Activated naive CD8-positive, alpha-beta T cell treated with anti-CD3 and anti-CD28 coated beads, Interleukin-2, amount 50 U/mL, for 16 hours (primary cell): Measurements from ENCODE around the gene TMEM151B.
A peak's percentile ranks its signal among the peaks of the same experiment; 100 is the strongest.
"Not testable (repeated sequence)": the region's sequence is repeated elsewhere in the genome, so short reads cannot be mapped to it uniquely, and the experiment has no call there.

Experiments used
- DNase-seq: peaks from one replicate; pipeline ENCODE4 v3.0.0-alpha.2; 2020; ENCODE audit warnings: low read depth, low spot score

TMEM151B gene

DNA sequence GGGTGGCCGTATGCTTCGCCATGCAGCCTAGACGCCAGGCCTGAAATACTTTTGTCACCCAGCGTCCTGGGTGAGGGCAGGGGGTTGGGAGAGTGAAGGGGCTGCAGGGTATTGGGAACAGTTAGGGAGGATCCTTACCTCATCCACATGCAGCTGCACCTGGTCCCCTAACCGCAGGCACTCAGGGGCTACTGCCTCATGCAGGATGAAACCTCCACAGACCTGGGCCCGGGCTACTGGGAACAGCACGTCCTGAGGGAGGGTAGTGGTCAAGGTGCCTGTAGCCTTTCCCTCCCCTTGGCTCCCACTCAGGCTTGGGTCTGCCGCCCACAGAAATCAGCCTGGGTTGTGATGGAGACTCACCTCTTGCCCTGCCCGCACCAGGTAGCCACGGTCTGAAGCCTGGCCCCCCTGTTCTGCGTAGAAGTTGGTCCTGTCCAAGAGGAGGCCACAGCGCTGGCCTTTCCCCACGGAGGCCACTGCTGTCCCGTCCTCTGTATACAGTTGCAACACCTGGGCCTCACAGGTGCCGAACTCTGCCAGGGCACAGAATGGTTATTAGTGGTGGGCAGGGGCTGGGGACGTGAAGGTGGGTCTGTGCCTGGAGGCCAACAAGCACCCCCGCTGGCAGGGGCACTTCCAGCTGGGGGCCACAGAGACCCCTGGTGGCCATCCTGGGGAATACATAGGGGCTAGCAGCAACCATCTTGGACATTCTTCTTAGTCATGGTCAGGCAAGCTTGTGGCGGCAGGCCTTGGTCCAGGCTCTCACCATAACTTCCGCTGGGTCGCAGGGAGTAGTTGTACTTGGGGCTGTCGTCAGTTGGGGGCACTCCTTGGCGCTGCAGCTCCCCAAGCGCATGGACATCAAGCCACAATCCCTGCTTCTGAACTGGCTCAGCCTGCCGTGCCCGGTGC lies 34.3 kb downstream of the TMEM151B start:
- no peak for DNase-seq

DNA sequence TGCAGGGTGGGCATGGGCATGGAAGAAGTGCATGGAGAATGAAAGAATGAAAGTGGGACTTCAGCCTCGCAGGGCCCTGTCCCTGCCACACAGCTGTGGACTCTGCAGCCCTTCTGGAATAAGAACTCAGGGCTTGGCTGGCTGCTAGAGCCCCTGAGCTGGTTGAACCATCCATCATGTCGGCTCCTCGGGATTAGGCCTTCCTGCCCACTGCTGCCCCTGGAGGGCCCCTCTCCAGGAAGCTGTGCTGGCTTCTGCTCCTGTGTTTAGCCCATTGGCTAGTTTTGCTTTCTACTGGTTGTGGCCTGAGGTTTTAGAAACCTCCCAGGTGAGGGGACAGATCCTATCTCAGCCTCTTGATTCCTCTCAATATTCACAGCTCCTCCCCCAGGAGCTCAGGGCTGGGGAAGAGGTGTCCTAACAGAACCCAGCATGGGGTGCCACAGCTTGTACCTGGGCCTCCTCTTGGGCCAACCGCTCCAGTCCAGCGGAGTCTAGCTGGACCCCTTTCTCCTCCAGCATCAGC lies 35.0 kb downstream of the TMEM151B start:
- no peak for DNase-seq

DNA sequence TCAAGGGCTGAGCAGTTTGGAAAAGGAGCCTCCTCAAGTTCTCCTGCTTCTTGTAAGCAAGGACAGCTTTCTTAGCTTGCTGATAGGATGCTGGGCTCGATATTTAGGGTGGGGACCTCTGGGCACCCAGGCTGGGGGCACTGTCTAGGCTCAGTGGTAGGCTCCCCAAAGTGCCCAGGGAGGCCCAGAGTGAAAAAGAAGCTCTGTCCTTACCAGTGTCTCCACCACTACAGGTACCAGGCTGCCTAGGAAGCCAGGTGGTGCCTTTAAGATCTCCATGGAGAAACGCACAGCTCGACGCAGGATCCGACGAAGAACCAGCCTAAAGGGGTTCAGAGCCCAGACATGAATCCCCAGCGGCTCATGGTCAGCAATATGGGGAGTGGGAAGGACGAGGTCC lies 36.5 kb downstream of the TMEM151B start:
- DNase-seq, result no peak

DNA sequence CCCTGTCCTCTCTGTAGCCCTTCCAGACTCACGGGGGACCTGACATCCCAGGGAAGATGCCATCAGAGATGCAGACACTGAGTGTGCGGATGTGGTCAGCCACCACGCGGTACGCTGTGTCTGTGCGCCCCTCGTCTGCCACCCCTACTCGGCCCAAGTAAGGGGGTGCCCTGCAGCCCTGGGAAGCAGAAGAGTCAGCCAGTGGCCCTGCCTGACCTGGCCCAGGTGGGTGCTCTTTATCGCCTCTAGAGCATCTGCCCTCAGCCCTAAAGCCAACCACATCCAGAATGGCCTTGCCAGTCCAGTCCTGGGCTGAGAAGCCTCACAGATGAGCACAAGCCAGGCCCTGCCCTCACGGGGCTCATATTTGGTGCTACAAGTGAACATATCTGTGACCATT lies 37.0 kb downstream of the TMEM151B start:
- DNase-seq, result no peak

DNA sequence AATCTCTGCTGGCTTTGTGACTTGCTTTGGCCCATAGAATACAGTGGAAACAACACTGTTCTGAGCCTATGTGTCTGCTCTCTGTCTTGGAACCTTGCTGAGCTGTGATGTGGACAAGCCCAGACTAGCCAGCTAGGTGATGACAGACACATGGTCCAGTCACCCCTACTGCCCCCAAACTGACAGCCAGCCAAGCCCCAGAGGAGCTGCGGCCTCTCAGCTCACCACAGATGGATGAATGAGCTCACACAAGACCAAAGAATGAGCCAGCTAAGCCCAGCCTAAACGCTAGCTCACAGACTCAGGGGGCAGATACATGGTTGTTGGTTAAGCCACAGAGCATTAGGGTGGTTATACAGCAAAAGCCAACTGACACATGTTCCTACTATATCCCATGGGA lies 38.8 kb downstream of the TMEM151B start:
- no peak for DNase-seq

DNA sequence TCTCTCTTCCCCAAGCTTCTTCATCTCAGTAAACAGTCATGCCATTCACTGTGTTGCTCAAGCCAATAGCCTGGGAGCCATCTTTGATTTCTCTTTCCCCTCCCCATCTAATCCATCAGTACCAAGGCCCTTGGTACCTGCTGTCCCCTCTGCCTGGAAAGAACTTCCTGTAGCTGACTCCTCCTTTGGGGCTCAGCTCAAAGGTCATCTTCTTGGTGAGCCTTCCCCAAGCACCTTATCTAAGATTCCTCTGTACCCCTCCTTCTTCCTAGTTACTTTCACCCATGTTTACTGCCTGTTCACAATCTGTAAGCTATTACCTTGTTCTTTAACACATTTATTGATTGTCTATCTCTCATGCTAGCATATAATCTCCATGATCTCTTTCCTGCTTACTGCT lies 39.4 kb downstream of the TMEM151B start:
- DNase-seq, result no peak

DNA sequence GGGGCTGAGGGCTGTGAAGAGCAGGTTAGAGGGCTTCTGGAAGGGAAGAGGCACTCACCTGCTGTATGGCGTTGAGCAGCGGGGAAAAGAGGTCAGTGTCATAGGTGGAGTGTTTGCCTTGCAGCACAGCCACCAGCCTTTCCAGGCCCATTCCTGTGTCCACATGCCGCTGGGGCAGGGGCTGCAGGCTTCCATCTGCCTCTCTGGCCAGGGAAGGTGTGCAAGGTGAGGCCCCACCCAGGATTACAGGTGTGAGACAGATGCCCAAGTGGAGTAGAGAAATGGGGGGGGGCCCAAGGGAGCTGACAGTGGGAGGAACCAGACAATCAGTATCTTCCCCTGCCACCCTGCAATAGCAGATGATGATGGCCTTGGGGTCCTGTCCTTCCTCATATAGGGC lies 40.0 kb downstream of the TMEM151B start:
- DNase-seq, result no peak

DNA sequence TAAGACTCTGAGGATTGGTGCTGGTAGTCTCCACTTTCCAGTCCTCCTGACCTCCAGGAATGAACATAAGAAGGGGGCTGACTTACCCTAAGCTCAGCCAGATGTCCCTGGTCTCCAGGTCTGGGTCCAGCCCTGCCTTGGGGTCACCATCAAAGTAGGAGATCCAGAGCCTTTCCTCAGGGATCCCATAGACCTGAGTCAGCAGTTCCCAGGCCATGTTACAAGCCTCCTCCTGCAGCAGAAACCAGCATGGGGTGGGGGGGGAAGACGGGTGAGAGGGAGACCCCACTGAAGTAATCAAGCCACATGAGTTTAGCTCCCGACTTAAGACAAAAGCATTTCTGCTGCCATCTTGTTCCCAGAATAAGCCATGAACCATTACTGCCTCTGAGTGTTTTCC lies 41.1 kb downstream of the TMEM151B start:
- DNase-seq, result no peak

DNA sequence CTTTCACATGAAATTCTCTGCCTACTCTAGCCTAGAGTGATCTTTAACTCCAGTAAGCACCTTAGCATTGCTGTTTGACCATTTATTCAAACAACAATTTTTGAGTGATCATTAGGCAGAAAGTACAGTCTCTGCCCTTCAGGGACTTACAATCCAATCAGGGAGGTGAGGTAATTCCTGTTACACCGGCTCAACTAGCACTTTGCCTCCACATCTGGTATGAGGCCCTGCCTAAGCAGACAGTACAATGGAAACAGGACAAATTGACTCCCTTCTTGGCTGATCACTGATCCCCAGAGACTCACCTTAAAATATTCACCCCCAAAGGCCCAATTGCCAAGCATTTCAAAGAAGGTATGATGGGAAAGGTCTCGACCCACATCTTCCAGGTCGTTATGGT lies 41.5 kb downstream of the TMEM151B start:
- DNase-seq, result no peak

DNA sequence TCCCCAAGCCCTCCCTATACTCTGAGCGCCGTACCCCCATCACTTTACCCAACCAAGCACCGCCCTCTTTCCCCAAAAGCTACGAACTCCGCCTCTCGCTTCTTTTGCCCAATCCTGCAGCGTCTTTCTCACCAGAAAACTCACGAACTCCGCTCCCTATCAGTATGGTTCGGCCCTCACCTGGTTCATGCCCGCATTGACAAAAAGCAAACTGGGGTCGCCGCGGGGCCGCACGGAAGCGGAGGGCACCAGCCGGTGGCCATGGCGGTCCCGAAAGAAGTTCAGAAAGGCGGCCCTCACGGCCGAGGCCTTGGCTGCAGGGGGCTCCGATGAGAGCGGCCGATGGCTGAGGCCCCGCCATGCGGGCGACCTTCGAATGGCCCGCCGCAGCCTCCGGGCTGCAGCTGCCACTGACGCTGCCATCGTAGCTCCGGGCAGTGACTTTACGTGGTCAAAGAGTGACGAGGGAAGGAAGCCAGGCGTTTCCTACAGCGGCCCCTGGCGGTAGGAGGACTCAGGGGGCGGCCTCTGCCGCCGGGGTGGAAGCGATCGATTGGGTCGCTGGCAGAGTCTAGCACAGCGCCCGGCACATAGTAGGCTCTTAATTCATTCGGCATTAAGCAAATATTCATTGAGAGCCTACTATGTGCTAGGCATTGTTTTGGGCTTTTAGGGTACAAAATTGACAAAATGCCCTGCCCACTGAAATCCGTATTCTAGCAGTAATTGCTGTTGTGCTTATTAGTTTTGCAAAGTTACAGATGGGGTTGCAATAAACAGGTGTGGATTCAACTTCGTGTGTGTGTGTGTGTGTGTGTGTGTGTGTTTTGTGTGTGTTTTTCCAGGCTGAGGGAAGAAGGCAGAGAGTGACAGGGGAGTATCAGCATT lies 42.9 kb downstream of the TMEM151B start, which contains the start of gene AARS2:
AARS2 (minus strand) TSS at position 447 of the 888 bp plus-strand sequence; CDS start at position 423, 24 bp downstream.
- DNase-seq, result peak; percentile 86

DNA sequence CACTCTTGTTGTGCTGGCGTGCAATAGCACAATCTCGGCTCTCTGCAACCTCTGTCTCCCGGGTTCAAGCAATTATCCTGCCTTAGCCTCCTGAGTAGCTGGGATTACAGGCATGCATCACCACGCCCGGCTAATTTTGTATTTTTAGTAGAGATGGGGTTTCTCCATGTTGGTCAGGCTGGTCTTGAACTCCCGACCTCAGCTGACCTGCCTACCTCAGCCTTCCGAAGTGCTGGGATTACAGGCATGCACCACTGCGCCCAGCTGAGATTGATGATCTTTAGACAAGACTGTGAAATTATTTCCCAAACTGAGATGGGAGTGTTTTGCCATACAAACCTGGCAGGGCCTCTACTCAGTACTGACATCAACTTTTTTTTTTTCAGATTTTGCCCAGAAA lies 44.4 kb downstream of the TMEM151B start:
- not testable (repeated sequence) for DNase-seq

DNA sequence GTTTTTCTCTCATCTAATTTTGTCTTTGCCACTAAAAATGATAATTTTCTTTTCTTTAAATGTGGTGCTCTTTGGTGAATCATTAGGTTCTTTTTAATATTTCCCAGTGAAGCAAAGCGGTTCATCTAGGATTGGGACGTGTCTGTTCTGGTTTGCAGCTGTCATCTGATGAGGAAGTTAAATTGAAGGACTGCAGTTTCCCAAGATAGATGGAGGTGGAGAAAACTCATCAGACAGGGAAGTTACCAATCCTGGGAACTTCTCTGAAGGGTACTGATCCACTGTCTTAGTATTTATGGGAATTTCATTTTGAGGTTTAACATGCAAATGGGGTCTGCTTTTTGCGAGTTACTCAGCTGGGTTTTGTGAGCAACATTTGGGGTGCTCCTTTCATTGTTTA lies 45.3 kb downstream of the TMEM151B start:
- no peak for DNase-seq

DNA sequence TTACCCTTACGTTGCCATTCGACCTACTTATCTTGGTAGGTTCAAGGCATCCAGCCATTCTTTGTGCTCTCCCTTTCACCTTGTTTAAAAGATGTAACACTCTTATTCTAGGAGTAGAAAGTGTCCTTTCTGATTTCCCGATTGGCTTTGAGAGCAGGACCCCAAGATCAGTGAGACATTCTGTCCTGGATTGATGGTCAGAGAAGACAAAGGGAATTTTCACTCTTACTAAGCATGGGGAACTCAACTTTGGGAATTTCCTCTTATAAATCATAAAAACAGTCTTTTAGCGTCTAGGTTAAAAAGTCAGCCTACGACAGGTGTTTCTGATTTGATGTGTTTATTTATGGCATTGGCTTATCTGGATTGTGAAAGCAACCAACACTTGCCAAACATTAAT lies 45.7 kb downstream of the TMEM151B start:
- DNase-seq, result no peak

DNA sequence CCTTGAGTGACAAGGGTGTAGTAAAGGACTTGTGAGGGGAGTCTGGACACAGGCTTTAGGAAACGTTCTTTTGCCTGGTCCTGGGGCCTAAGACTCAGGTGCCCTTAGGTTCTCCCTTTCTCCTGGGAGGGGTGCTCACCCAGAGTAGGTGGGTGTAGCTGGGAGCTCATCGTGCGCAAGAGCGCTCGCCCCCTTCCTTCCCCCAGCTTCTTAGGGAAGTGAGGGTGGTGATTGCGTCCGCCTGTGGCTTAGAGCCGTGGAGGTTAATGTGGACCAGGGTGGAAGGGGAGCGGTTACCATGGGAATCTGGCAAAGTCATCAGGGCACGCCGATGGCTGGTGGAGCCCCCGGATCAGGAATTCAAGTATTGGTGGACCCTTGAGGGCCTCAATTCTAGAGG lies 46.2 kb downstream of the TMEM151B start:
- no peak for DNase-seq

DNA sequence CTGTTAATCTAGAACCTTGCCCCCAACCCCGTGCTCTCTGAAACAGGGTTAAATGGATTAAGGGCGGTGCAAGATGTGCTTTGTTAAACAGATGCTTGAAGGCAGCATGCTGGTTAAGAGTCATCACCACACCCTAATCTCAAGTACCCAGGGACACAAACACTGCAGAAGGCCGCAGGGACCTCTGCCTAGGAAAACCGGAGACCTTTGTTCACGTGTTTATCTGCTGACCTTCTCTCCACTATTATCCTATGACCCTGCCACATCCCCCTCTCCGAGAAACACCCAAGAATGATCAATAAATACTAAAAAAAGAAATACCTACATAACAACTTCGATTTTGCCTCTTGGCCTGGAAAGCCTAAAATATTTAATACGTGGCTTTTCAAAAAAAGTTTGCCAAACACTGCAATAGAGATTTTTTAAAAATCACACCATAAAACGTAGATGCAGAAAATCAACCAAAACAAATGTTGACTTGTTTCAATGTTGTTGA lies 46.9 kb downstream of the TMEM151B start:
- not testable (repeated sequence) for DNase-seq

DNA sequence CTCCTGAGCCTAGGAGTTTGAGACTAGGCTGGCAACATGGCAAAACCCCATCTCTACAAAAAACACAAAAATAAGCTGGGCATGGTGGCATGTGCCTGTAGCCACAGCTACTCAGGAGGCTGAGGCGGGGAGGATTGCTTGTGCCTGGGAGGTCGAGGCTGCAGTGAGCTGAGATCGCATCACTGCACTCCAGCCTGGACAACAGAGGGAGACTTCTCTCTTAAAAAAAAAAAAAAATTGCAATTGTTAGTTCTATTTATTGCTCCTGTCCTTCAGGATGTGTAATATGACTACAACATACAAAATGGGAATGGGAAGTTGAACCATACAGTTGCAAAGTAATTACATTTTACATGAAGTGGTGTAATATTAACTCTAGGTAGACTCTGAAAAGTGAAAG lies 51.0 kb downstream of the TMEM151B start:
- DNase-seq, result no peak

DNA sequence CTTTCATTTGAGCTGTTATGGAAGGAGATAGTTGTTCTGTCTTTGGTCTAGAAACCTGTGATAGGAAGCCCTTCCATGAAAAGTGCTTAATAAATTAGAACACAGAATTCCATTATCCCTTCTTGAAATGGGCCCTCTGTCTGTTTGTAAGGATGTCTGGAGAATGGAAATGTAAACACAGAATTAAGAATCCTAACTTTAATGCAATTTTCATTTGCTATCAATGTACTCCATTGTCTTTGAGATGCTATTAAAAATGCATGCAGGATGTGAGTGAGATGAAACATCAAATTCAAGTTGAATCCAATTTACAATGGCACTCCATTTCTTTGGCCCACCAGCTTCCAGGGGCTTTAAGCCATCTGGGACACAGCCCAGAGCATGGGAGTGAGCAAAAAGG lies 56.8 kb downstream of the TMEM151B start:
- DNase-seq, result no peak

DNA sequence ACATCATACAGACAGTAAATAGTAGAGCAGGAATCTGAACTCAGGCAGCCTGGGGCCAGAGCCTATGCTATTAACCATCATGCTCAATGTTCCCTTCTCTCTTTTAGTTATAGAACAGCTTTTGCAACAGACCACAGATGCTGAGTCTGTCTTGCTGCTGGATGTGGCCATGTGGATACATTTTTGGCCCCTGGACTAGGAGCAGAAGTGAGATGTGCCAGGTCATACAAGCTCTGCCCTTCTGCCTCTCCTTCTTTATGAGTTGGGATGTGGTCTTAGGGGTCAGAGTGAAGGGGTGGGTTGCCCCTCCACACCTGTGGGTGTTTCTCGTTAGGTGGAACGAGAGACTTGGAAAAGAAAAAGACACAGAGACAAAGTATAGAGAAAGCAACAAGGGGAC lies 57.5 kb downstream of the TMEM151B start:
- DNase-seq, result no peak

DNA sequence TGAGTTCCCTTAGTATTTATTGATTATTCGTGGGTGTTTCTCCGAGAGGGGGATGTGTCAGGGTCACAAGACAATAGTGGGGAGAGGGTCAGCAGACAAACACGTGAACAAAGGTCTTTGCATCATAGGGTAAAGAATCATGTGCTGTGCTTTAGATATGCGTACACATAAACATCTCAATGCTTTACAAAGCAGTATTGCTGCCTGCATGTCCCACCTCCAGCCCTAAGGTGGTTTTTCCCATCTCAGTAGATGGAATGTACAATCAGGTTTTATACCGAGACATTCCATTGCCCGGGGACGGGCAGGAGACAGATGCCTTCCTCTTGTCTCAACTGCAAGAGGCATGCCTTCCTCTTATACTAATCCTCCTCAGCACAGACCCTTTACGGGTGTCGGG lies 58.0 kb downstream of the TMEM151B start:
- not testable (repeated sequence) for DNase-seq

DNA sequence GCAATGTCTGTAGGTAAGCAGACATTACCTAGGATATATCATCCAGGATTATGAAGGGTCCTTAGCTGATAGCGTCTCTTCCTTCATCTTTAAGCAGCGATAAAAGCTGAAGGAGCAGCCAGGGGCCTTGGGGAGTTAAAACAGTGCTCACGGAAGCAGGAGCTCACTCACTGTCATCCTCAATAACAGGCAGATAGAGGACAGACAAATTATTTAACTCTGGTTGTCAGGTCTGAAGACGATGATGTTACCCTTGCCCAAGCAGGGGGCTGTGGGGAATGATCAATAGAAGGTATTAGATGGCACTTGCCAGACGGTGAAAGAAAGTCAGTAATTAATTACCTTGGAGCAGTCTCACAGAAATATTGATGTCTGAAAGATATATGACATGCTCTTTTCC lies 59.6 kb downstream of the TMEM151B start:
- no peak for DNase-seq

DNA sequence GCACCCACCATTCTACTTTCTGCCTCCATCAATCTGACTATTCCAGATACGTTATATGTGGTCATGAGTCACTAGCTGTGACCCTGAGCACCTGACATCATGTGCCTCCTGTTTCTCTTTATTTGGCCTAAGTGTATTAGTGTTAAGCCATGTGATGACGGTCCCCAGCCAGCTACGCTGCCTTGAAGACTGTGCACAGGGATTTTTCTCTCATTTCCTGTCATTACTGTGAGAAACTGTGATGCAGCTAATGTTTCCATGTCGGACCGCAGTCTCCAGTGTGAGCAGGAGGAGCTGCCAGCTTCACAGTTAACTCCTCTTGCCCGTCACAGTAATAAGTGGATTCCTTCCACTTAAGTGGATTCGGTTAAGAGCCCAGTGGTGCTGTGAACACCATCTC lies 62.3 kb downstream of the TMEM151B start:
- no peak for DNase-seq

DNA sequence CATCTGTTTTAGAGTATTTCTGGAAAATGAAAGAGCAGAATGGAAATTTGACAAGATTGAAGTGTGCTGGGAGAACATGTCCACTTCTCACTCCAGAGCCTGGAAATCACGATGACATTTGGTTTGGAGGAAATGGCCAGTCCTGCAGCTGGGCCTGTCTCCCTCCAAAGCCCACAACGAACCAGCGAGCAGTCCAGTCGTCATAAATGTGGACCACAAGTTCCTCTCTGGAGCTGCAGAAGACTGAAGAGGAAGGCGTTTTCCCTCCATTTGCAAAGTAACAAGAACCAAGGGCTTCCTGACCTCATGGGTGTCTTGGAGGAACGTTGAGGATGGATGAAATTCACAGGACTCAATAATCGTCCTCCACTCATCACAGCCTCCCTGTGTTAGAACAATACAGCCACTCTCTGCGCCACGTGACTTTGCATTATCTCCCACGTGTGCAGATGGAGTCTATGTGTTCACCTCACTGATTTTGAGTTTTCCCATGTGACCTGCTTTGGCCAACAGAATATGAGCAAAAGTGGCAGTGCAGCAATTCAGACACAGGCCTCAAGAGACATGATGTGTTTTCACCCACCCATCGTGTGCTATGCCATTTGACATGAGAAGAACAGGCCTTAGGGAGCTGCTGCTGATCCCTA lies 63.1 kb downstream of the TMEM151B start:
- no peak for DNase-seq
